ENCODE measurements around the gene GPR33.
A peak's percentile ranks its signal among the peaks of the same experiment; 100 is the strongest.
"Not testable (repeated sequence)": the region's sequence is repeated elsewhere in the genome, so short reads cannot be mapped to it uniquely, and the experiment has no call there.

The GPR33 gene

DNA sequence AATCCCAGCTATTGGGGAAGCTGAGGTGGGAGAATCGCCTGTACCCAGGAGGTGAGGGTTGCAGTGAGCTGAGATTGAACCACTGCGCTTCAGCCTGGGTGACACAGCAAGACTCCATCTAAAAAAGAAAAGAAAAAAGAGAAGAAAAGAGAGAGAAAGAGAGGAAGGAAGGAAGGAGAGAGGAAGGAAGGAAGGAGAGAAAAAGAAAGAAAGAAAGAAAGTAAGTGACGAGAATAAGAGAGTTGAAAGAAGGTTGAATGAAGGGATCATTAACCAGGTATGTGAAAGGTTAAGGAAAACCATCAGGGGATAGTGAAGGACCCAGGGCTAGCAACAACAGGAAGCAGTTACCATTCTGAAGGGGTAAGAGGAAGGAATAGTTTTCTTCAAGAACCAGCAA, 26.3 kb downstream of the GPR33 start:
- no peak for DNase-seq (ENCODE audit: low spot score)

DNA sequence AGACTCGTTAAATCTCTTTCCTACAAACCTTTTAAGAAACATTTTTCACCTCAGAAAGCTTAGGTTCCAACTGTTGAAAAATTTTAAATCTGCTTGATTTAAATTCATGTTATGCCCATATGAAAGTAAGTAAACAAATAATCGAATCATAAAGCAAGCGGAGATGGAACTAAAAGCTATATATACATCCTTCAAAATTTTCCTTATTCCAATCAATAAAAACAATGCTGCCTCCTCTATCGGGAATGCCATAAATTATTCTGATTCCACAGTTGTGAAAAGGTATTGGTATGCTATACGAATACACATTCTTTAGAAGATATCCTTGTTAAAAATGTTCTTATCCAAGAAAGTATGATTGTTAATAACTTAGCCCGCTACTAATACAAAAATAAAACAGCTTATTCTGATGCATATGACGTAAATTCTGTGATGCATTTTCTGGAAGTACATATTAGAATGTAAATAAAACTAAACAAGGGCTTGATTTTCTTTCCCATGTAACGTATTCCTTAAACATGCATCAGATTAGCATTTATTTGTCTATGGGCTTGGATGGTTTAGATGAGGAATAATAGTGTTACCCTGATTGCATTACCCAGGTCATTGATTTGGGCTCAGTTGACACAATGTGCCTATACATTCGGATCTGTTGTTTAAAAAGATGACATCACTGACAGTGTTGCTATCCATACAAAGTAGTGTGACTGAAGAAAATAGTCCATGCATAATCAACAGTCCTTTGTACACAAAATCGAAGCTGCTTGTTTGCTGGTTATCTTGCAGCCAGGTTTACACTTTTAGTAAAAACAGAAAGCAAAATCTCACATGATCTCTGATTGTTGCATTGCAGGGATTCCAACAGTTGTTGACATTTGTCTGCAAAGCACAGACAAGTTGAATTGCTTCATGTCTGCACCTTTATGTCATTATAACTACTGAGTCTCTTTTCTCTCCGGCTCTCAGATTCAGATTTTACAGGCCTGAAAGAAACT, 29.9 kb downstream of the GPR33 start:
- no peak for DNase-seq (ENCODE audit: low spot score)

DNA sequence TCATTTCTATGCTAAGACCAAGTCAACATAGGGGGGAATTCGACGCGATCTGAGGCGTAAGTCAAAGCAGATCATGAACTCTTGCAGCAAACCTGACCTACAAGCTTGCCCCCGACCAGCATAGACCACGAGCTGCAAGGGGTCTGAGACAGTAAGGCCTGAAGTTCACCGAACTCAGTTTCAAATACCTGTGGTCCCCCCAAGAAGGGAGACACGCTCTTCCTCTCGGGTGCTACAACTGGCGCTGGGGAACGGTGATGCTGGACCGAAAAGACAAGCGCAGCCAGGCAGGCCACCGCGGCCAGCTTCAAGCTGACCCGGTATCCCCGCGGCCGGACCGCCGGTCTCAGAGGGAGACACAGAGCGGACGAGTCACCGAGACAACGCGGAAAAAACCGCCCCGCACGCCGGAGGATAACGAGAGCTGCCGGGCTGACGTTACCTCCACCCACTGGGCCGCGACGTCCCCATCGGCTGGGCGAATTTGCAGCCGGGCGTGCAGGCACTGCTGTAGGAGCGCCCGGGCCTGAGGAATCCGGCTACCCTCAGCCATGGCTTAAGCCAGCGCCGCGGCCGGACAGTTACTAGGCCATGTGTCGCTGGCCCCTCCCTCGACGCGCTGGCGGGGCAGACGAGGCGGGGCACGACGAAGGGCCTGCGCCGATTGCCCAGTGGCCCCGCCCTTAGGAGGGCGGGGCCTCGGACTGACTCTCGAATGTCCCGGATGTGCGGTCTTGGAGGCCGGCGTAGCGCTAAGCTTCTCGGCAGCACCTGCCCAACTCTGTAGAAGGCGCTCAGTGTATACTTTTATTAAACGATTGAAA, 30.8 kb downstream of the GPR33 start, which contains the start of gene DTD2:
DTD2 (minus strand) TSS at position 666 of the 824 bp plus-strand sequence; CDS start at position 553, 113 bp downstream.
- DNase-seq (ENCODE audit: low spot score), result peak; percentile 90

DNA sequence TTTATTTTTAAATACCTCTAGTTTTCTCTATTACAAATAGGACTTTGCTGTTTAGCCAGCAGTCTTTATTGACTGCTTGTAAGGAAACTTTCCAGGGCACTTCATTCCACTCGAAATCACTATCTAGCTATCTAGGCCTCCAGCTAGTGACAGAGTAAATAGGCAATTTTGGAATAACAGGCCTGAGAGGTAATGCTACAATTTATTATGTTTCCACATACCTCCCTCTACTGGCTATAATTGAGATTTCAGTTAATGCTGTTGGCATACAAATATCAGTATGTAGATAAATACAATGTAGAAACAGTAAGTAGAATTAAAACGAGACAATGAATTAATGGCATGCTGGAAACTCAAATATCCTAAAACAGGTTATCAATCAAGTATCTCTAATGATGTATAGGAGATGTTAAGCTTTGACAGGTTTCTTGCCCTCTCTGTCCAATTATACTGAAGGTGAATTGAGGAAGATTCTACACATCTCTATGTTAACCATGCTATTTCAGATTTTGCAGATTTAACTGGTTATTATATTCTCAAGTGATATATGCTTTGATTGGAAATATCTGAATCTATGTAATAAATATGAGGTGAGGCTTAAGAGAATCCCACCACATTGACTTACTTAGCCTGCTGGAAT, 37.7 kb downstream of the GPR33 start:
- DNase-seq (ENCODE audit: low spot score), result peak; percentile 1

DNA sequence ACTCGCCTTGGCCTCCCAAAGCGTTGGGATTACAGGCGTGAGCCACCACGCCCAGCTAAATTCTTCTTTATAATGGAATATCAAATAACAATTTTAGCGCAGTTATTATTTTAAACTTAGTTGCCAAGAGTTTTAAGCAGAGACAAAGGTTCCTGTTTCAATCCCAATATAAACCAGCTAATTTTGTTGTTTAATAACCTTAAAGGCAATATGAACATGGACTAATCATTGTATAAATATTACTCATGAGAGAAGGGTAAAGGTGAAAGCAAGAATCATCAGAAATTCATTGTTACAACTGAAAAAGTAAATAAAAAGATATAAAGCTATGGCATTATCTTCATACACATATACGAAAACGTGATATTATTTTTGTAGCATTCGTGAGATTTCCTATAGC, 38.7 kb downstream of the GPR33 start:
- no peak for DNase-seq (ENCODE audit: low spot score)

DNA sequence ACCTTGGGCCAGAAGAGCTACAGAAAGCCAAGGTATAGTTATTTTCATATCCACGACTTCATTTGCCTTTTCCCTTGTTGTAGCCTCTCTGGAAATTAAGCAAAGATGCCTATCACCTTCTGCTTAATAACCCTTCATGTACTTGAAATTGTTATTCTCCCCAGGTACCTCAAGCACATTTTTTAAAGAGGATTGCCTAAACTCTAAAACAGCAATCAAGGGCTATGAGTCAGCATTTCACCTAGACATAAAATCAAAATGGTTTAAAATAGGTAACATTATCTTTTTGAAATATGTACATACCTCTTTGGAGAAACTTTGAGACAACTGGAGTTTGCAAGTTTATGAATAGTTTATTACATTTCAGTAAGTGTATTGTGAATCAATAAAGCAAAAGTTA, 42.1 kb downstream of the GPR33 start:
- no peak for DNase-seq (ENCODE audit: low spot score)

DNA sequence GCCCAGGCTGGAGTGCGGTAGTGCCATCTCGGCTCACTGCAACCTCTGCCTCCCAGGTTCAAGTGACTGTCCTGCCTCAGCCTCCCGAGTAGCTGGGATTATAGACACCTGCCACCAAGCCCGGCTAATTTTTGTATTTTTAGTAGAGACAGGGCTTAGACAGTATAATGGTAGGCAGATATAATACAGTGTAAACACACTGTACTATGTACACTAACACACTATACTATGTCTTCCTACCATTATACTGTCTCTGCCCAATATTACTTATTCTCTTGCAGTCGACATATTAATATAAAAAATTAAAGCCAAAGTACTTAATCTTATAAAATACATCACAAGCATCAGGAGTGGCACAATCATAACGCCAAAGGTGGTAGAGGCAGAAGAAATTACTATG, 45.6 kb downstream of the GPR33 start:
- no peak for DNase-seq (ENCODE audit: low spot score)

DNA sequence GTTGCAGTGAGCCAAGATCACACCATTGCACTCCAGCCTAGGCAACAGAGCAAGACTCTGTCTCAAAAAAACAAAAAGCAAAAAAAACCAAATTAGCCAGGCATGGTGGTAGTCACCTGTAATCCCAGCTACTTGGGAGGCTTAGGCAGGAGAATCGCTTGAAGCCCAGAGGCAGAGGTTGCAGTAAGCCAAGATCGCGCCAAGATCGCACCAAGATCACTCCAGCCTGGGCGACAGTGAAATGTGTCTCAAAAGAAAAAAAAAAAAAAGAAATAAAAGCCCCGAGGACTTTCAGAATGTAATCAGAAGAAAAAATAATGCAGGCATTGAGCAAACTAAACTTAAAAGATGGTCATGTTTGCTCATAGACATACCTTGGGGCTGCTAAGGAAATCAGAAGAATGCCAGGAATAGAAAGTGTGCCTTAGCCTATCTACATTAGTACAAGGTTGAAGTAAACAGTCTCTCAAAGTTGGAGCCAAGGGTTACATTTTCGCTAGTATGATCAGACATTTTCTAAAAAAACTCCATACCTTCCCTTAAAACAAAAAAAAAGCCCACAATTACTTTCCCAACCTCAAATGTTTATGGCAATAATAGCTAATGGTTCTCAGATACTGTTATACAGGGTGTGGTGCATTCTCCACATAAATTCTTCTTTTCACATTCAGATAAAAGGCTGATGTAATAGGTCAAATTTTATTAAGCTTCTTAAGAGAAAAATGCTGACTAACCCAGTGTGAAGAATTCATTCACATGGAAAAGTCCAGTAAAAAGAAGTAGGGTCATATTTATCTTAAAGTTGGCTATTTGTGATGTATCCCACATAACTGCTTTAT, 46.3 kb downstream of the GPR33 start:
- no peak for DNase-seq (ENCODE audit: low spot score)

DNA sequence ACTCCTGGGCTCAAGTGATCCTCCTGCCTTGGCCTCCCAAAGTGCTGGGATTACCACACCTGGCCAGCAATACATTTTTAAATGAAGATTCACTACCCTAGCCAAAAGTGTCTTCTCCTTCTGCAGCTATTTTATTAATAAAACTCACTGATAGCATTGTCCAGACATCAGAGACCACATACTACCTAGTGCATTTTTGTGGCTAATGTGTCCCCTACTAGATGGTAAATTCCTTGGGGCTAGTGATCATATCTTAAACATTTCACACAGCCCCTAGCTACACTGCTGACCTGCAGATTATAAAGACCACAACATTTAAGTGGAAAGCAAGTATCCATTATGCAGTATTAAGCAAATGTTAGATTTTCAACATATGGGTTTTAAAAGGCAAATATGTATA, 47.6 kb downstream of the GPR33 start:
- no peak for DNase-seq (ENCODE audit: low spot score)

DNA sequence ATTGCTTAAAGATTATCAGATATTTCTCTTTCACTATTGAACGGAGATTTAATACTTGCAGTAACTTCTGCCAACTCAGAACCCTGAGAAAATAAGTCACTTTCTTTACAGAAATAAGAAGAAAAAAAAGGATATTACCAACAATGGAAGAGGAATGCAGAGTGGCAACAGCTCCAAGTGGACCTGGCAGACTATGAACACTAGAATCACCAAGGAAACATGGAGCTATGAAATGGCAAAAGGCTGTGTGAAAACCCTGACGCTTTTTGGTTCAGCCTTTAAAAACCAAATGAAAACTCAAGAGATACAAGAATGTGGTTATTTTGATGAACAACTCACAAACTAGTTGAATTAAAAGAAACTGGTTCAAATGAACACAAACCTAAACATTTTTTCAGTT, 48.3 kb downstream of the GPR33 start:
- no peak for DNase-seq (ENCODE audit: low spot score)

DNA sequence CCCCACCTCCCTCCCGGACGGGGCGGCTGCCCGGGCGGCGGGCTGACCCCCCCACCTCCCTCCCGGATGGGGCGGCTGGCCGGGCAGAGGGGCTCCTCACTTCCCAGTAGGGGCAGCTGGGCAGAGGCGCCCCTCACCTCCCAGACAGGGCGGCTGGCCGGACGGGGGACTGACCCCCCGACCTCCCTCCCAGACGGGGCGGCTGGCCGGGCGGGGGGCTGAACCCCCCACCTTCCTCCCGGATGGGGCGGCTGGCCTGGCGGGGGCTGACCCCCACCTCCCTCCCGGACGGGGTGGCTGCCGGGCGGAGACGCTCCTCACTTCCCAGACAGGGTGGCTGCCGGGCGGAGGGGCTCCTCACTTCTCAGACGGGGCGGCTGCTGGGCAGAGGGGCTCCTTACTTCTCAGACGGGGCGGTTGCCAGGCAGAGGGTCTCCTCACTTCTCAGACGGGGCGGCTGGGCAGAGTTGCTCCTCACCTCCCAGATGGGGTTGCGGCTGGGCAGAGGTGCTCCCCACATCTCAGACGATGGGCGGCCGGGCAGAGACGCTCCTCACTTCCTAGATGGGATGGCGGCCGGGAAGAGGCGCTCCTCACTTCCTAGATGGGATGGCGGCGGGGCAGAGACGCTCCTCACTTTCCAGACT, 50.7 kb downstream of the GPR33 start:
- DNase-seq (ENCODE audit: low spot score), result not testable (repeated sequence)

DNA sequence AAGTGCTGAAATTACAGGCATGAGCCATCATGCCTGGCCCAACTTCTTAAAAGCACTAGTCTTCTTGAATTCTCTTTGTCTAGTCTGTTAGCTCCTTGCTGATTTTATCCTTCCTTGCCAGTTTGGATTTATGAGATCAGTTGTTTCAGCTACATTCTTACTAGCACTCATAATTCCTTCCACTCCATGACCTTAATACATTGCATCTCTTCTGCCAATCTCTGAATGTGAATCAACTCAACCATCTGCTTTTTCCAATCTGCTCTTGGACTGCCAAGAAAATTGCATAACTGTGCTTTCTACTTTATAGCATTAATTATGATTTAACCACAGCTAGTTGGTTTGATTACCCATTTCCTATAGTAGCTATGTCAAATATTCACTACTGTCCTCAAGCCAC, 52.6 kb downstream of the GPR33 start:
- no peak for DNase-seq (ENCODE audit: low spot score)
